ENCODE measurements around the gene REEP6. TPM values are rescaled to one million over a fixed set of nuclear protein-coding genes. Genes with fewer than 3 reads are reported as not detected.
"Not testable (repeated sequence)": the region's sequence is repeated elsewhere in the genome, so short reads cannot be mapped to it uniquely, and the experiment has no call there.

The REEP6 gene
- total RNA-seq, 1 donor from 2014 or later = 1.4 TPM

DNA sequence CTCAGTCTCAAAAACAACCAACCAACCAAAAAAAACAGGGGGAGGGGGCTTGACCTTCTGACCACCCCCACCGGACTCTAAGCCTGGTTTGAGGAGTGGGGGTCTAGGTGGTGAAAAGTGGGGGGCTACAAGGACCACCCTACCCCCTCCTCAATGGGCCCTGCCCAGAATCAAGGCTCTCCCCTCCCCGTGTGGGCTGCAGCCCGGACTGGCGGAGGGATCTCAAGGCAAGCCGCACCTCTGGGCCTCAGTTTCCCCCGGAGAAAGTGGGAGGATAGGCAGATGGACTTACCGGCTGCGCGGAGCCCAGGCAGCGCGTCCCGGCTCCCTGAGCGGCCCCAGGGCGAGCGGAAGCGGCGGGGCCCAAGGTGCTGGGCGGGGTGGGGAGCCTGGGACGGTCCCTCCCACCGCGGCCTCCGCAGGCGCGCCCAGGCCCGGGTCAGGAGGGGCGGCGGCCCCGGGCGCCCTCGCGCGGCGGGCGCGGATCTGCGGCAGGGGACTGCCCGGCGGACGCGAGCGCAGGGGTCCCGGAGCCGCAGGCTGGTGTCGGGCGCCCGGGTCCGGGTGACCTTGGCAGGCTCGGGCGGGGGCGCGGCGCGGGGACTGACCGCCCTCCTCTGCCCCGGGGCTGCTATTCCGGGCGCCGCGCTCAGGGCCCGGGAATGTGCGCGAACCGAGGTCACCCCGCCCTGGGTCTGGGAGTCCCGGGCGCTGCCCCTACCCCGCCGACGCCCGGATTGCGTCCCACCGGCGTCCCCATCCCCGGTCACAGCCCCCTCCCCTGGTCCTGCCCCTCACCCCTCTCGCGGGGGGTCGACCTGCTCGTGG is 21.9 kb downstream of the REEP6 start, which contains the start of gene ADAMTSL5:
Gene ADAMTSL5, minus strand, starts transcription at position 349 of the 828 bp plus-strand sequence. CDS start 2,076 bp downstream, outside the sequence.
- Mint-ChIP-seq H3K4me3 (peak within 1 kb of the TSS; percentile 71), H3K9me3 (no peaks in the 10 kb centered on the region), H3K27me3 (ENCODE audit: insufficient read depth) (peaks cover 12% of the 10 kb centered on the region), H3K36me3 (ENCODE audit: low read depth) (peaks cover 2% of the 10 kb centered on the region), H3K4me1 (ENCODE audit: low read depth) (peaks cover under 1% of the 10 kb centered on the region), H3K27ac (no peak within 1 kb of the TSS)
- DNase-seq (ENCODE audit: low spot score) = peak; percentile 63
- intact Hi-C loops (cut with micrococcal nuclease) = loop anchor here (1.0 to 5.0 kb wide), 4 partner anchors 23 to 236 kb away; partner anchors contain the start of genes C19orf25, FAM174C and PCSK4

GRCh38 chr19:1513499-1514294 is 22.7 kb downstream of the REEP6 start:
- H3K27me3 Mint-ChIP-seq (ENCODE audit: insufficient read depth) = peaks cover 12% of the 10 kb centered on the region
- intact Hi-C loops (cut with micrococcal nuclease) = loop anchor here (1.0 to 5.0 kb wide), 4 partner anchors 23 to 236 kb away; partner anchors contain the start of genes C19orf25, FAM174C and PCSK4
- H3K9me3 Mint-ChIP-seq = no peaks in the 10 kb centered on the region
- no peak overlapping the region for H3K27ac Mint-ChIP-seq
- no peaks in the 10 kb centered on the region for H3K4me1 Mint-ChIP-seq (ENCODE audit: low read depth)
- H3K4me3 Mint-ChIP-seq = no peak overlapping the region
- DNase-seq (ENCODE audit: low spot score) = peak; percentile 57
- H3K36me3 Mint-ChIP-seq (ENCODE audit: low read depth) = peaks cover under 1% of the 10 kb centered on the region

DNA sequence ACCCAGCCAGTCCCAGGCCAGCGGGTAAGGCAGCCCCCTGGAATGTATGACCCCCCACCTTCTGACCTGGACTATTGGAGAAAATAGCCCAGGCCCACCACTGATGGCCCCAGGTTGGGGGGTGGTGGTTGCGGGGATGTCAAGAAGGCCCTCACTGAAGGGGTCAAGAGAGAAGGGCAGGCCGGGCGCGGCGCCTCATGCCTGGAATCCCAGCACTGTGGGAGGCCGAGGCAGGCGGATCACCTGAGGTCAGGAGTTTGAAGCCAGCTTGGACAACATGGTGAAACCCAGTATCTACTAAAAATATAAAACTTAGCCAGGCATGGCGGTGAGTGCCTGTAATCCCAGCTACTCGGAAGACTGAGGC is 23.3 kb downstream of the REEP6 start:
- Mint-ChIP-seq H3K36me3 (ENCODE audit: low read depth) (no peaks in the 10 kb centered on the region), H3K27me3 (ENCODE audit: insufficient read depth) (peaks cover 12% of the 10 kb centered on the region), H3K27ac (no peak overlapping the region), H3K4me3 (no peak overlapping the region), H3K4me1 (ENCODE audit: low read depth) (no peaks in the 10 kb centered on the region), H3K9me3 (no peaks in the 10 kb centered on the region)
- no peak for DNase-seq (ENCODE audit: low spot score)
- intact Hi-C loops (cut with micrococcal nuclease) = loop anchor here (5.0 kb wide), 1 partner anchor 237 kb away; the partner anchor contains the start of gene FAM174C

GRCh38 chr19:1514986-1515721 is 24.2 kb downstream of the REEP6 start:
- intact Hi-C loops (cut with micrococcal nuclease) = loop anchor here (5.0 kb wide), 1 partner anchor 238 kb away; the partner anchor contains the start of gene FAM174C

GRCh38 chr19:1516395-1516753 is 25.4 kb downstream of the REEP6 start:
- Mint-ChIP-seq H3K27me3 (ENCODE audit: insufficient read depth) (peaks cover 2% of the 10 kb centered on the region), H3K4me1 (ENCODE audit: low read depth) (no peaks in the 10 kb centered on the region), H3K4me3 (no peak overlapping the region), H3K36me3 (ENCODE audit: low read depth) (no peaks in the 10 kb centered on the region), H3K9me3 (no peaks in the 10 kb centered on the region), H3K27ac (no peak overlapping the region)
- no peak for DNase-seq (ENCODE audit: low spot score)
- intact Hi-C loops (cut with micrococcal nuclease) = no loop called here

More at GRCh38 chr19:1514986-1515721, 24.2 kb downstream of the REEP6 start:
- DNase-seq (ENCODE audit: low spot score) = no peak
- Mint-ChIP-seq H3K4me3 (no peak overlapping the region), H3K36me3 (ENCODE audit: low read depth) (no peaks in the 10 kb centered on the region), H3K4me1 (ENCODE audit: low read depth) (no peaks in the 10 kb centered on the region), H3K9me3 (no peaks in the 10 kb centered on the region), H3K27me3 (ENCODE audit: insufficient read depth) (peaks cover 8% of the 10 kb centered on the region), H3K27ac (no peak overlapping the region)

- DNase-seq (ENCODE audit: low spot score) = no peak
- no peak overlapping the region for H3K27ac Mint-ChIP-seq
Observed at GRCh38 chr19:1518471-1518870, 27.5 kb downstream of the REEP6 start.

GRCh38 chr19:1519802-1520201 is 28.8 kb downstream of the REEP6 start:
- DNase-seq (ENCODE audit: low spot score); H3K4me1 Mint-ChIP-seq (ENCODE audit: low read depth); H3K27ac Mint-ChIP-seq; H3K36me3 Mint-ChIP-seq (ENCODE audit: low read depth); H3K4me3 Mint-ChIP-seq; H3K9me3 Mint-ChIP-seq; intact Hi-C loops (cut with micrococcal nuclease): not testable (repeated sequence)
- H3K27me3 Mint-ChIP-seq (ENCODE audit: insufficient read depth) = peaks cover 14% of the 10 kb centered on the region

More at GRCh38 chr19:1518471-1518870, 27.5 kb downstream of the REEP6 start:
- no peaks in the 10 kb centered on the region for H3K4me1 Mint-ChIP-seq (ENCODE audit: low read depth)
- intact Hi-C loops (cut with micrococcal nuclease) = no loop called here
- peaks cover 9% of the 10 kb centered on the region for H3K27me3 Mint-ChIP-seq (ENCODE audit: insufficient read depth)
- H3K36me3 Mint-ChIP-seq (ENCODE audit: low read depth) = no peaks in the 10 kb centered on the region
- no peaks in the 10 kb centered on the region for H3K9me3 Mint-ChIP-seq
- H3K4me3 Mint-ChIP-seq = no peak overlapping the region

- Mint-ChIP-seq H3K27me3 (ENCODE audit: insufficient read depth) (peaks cover 16% of the 10 kb centered on the region), H3K27ac (no peak overlapping the region), H3K4me3 (no peak overlapping the region), H3K36me3 (ENCODE audit: low read depth) (no peaks in the 10 kb centered on the region), H3K9me3 (no peaks in the 10 kb centered on the region), H3K4me1 (ENCODE audit: low read depth) (no peaks in the 10 kb centered on the region)
- intact Hi-C loops (cut with micrococcal nuclease) = no loop called here
- no peak for DNase-seq (ENCODE audit: low spot score)
Observed at GRCh38 chr19:1520203-1520780, 29.3 kb downstream of the REEP6 start.

GRCh38 chr19:1521636-1522035 is 30.7 kb downstream of the REEP6 start:
- no peaks in the 10 kb centered on the region for H3K4me1 Mint-ChIP-seq (ENCODE audit: low read depth)
- intact Hi-C loops (cut with micrococcal nuclease) = no loop called here

GRCh38 chr19:1522061-1522460 is 31.1 kb downstream of the REEP6 start:
- Mint-ChIP-seq H3K27me3 (ENCODE audit: insufficient read depth) (peaks cover 16% of the 10 kb centered on the region), H3K4me3 (no peak overlapping the region), H3K9me3 (no peaks in the 10 kb centered on the region), H3K27ac (no peak overlapping the region), H3K4me1 (ENCODE audit: low read depth) (no peaks in the 10 kb centered on the region), H3K36me3 (ENCODE audit: low read depth) (no peaks in the 10 kb centered on the region)
- DNase-seq (ENCODE audit: low spot score) = no peak
- intact Hi-C loops (cut with micrococcal nuclease) = no loop called here

More at GRCh38 chr19:1521636-1522035, 30.7 kb downstream of the REEP6 start:
- H3K4me3 Mint-ChIP-seq = no peak overlapping the region
- no peak overlapping the region for H3K27ac Mint-ChIP-seq
- peaks cover 16% of the 10 kb centered on the region for H3K27me3 Mint-ChIP-seq (ENCODE audit: insufficient read depth)
- no peaks in the 10 kb centered on the region for H3K9me3 Mint-ChIP-seq
- H3K36me3 Mint-ChIP-seq (ENCODE audit: low read depth) = no peaks in the 10 kb centered on the region
- DNase-seq (ENCODE audit: low spot score) = no peak

GRCh38 chr19:1522838-1523237 is 31.9 kb downstream of the REEP6 start:
- intact Hi-C loops (cut with micrococcal nuclease) = no loop called here
- no peak overlapping the region for H3K4me3 Mint-ChIP-seq
- H3K9me3 Mint-ChIP-seq = no peaks in the 10 kb centered on the region
- no peak for DNase-seq (ENCODE audit: low spot score)
- no peaks in the 10 kb centered on the region for H3K4me1 Mint-ChIP-seq (ENCODE audit: low read depth)
- no peaks in the 10 kb centered on the region for H3K36me3 Mint-ChIP-seq (ENCODE audit: low read depth)
- peaks cover 16% of the 10 kb centered on the region for H3K27me3 Mint-ChIP-seq (ENCODE audit: insufficient read depth)
- no peak overlapping the region for H3K27ac Mint-ChIP-seq

Measured in activated T-helper 1 cell treated with anti-CD3 and anti-CD28 coated beads, Interleukin-12 subunit alpha, Interleukin-12 subunit beta, Interleukin-2, Interleukin-4 antibody, amounts not matched to agents 30 ng/mL and 10 ng/mL and 1 ng/mL, durations not matched to agents 14 hours and 24 hours and 36 hours (primary cell).